Prostate gland (tissue), 2 donors: ENCODE results near the gene LOXHD1. TPM values are rescaled to one million over a fixed set of nuclear protein-coding genes. Genes with fewer than 3 reads are reported as not detected.

Source experiments
- DNase-seq: peaks from one replicate; pipeline ENCODE4 v3.0.0-alpha.2; 2019; ENCODE audit warnings: low spot score
- H3K27ac ChIP-seq, 2 donors: fragments of 200-600 bp; sonication (generic); 2 replicates each; pipeline ENCODE4 v1.5.1; 2017 to 2019
- H3K27me3 ChIP-seq: fragments of 200-600 bp; sonication (generic); replicated peaks from 2 replicates; pipeline ENCODE4 v1.5.1; 2019; ENCODE audit not compliant: insufficient read depth
- H3K36me3 ChIP-seq, 2 donors: fragments of 200-600 bp; sonication (generic); 1 replicate in 1 of 2; 2 replicates in 1 of 2; pipeline versions ENCODE4 v1.5.1 to v1.8.1; 2017 to 2019
- H3K4me1 ChIP-seq: fragments of 200-600 bp; sonication (generic); replicated peaks from 2 replicates; pipeline ENCODE4 v1.5.1; 2019
- H3K4me3 ChIP-seq, 2 donors: fragments of 200-600 bp; sonication (generic); 2 replicates each; pipeline ENCODE4 v1.5.1; 2017 to 2019
- H3K9me3 ChIP-seq: fragments of 200-600 bp; sonication (generic); 2 replicates; pipeline ENCODE4 v1.5.1; 2017
- CTCF ChIP-seq, 4 experiments: fragments of 200-600 bp in 2 of 4; fragments of 450-650 bp in 2 of 4; sonication (generic) in 2 of 4; IDR thresholded peaks; 1 replicate in 3 of 4; 2 replicates in 1 of 4; pipeline ENCODE4 v1.5.1; 2016 to 2019; ENCODE audit warnings: antibody characterized with exemption in 4 of 4, mild to moderate bottlenecking in 2 of 4, moderate library complexity in 2 of 4
- POLR2A ChIP-seq: fragments of 450-650 bp; IDR thresholded peaks from one replicate; pipeline ENCODE4 v1.6.1; 2016; ENCODE audit warnings: antibody characterized with exemption, mild to moderate bottlenecking
- POLR2AphosphoS5 ChIP-seq: sonication (generic); formaldehyde crosslinking; IDR thresholded peaks from one replicate; pipeline ENCODE4 v1.6.1; 2017; ENCODE audit warnings: antibody characterized with exemption
- WGBS: methylation state at CpG from one replicate; pipeline ENCODE4 v1.1.5; 2018; 5-methylcytosine and 5-hydroxymethylcytosine counted together
- intact Hi-C: fragments of 100-400 bp; cut with DNase I; formaldehyde crosslinking; loops from one replicate; pipeline ENCODE4 v1.14.2; 2022
- total RNA-seq, 2 donors: library from RNA; depleted of rRNA; stranded (reverse); fragments of >200 nt; gene quantifications; one replicate each; pipeline ENCODE4 v1.1.0, GENCODE V29; 2016

LOXHD1 gene
- total RNA-seq, 2 donors from 2014 or later = 1.4 TPM; not detected in 1

- no peaks in the 10 kb centered on the region for H3K4me1 ChIP-seq
- no peak for DNase-seq
- H3K27ac ChIP-seq = no peak overlapping the region
- no peaks in the 10 kb centered on the region for H3K27me3 ChIP-seq
- no peaks in the 10 kb centered on the region for H3K9me3 ChIP-seq
- no peak for TF ChIP-seq POLR2A
- TF ChIP-seq POLR2AphosphoS5 = no peak
- TF ChIP-seq CTCF (IDR thresholded peaks at IDR 0.05) = no peak
- H3K36me3 ChIP-seq = no peaks in the 10 kb centered on the region
- WGBS = 92% methylated on average over 4 of the region's 4 CpGs
- H3K4me3 ChIP-seq = no peak overlapping the region
- intact Hi-C loops = no loop called here
Measured at GRCh38 chr18:46574000-46574742, 82.8 kb downstream of the LOXHD1 start.

- Histone ChIP-seq H3K27me3 (no peaks in the 10 kb centered on the region), H3K4me1 (no peaks in the 10 kb centered on the region), H3K4me3 (no peak overlapping the region), H3K36me3 (no peaks in the 10 kb centered on the region), H3K27ac (no peak overlapping the region), H3K9me3 (no peaks in the 10 kb centered on the region)
- no peak for DNase-seq
- intact Hi-C loops = no loop called here
- TF ChIP-seq POLR2AphosphoS5 (no peak), CTCF (IDR thresholded peaks at IDR 0.05) (no peak), POLR2A (no peak)
- WGBS = 77% methylated on average over 7 of the region's 7 CpGs
Measured at GRCh38 chr18:46573156-46573555, 83.9 kb downstream of the LOXHD1 start.

- no peaks in the 10 kb centered on the region for H3K4me1 ChIP-seq
- H3K9me3 ChIP-seq = no peaks in the 10 kb centered on the region
- H3K27ac ChIP-seq = no peak overlapping the region
- TF ChIP-seq POLR2A = no peak
- no peak for TF ChIP-seq CTCF (IDR thresholded peaks at IDR 0.05)
- no peak for TF ChIP-seq POLR2AphosphoS5
- no peak overlapping the region for H3K4me3 ChIP-seq
- WGBS = 80% methylated on average over 6 of the region's 6 CpGs
- H3K36me3 ChIP-seq = no peaks in the 10 kb centered on the region
- intact Hi-C loops = no loop called here
- H3K27me3 ChIP-seq = no peaks in the 10 kb centered on the region
- no peak for DNase-seq
Measured at GRCh38 chr18:46571756-46572155, 85.3 kb downstream of the LOXHD1 start.

GRCh38 chr18:46570666-46571065 is 86.4 kb downstream of the LOXHD1 start:
- 88% methylated on average over 6 of the region's 6 CpGs for WGBS
- TF ChIP-seq POLR2AphosphoS5 (no peak), POLR2A (no peak), CTCF (IDR thresholded peaks at IDR 0.05) (no peak)
- Histone ChIP-seq H3K4me1 (no peaks in the 10 kb centered on the region), H3K36me3 (no peaks in the 10 kb centered on the region), H3K4me3 (no peak overlapping the region), H3K27me3 (no peaks in the 10 kb centered on the region), H3K9me3 (no peaks in the 10 kb centered on the region), H3K27ac (no peak overlapping the region)
- intact Hi-C loops = no loop called here
- DNase-seq = no peak

GRCh38 chr18:46570134-46570533 is 86.9 kb downstream of the LOXHD1 start:
- H3K4me3 ChIP-seq = no peak overlapping the region
- H3K9me3 ChIP-seq = no peaks in the 10 kb centered on the region
- no peaks in the 10 kb centered on the region for H3K4me1 ChIP-seq
- H3K36me3 ChIP-seq = no peaks in the 10 kb centered on the region
- TF ChIP-seq POLR2A = no peak
- 80% methylated on average over 5 of the region's 5 CpGs for WGBS
- H3K27me3 ChIP-seq = no peaks in the 10 kb centered on the region
- intact Hi-C loops = no loop called here
- no peak for DNase-seq
- no peak overlapping the region for H3K27ac ChIP-seq
